ENCODE measurements around the gene POLG2.

POLG2 gene

DNA sequence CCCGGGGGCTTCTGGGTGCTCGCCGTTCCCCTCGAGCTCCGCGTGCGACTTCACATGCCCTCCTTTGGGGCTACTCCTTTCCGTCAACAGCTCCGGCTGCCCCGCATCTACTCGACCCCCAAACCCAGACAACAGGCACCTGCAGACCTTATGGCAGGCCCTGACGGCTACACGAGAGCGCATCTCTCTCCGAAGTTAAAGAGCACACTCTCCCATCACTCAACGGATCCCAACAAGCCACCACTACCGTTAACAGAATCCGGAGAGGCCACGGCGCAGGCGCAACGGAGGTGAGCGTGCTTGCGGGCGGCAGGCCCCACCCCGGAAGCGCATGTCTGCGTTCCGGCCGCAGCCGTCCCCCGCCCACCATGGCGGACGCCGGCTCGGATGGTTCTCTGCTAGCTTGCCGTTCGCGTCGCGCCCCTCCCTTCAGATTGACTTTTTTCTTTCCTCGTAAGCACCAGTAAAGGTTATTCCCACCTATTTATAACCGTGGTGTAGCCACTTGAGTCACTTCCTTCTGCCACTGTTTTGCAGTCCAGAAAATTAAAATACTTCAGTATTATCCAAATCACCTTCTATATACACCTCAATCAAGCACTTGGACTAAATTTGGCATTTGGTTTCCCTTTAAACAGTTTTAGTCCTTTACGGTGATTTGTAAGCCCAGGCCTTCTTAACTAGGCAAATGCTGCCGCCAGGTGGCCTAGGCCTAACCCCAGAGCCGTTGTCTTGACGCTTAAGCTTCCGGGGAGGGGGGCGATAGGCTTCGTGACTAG is at the start of gene POLG2:
Gene POLG2, minus strand, starts transcription at position 269 of the 779 bp plus-strand sequence. Its CDS starts 86 bp downstream, at position 183.
- Histone ChIP-seq H3K4me1 (ENCODE audit: insufficient read depth, poor library complexity, severe bottlenecking) (peaks cover 24% of the 10 kb centered on the region), H3K27ac (ENCODE audit: poor library complexity, severe bottlenecking) (peak within 1 kb of the TSS; percentile 86), H3K4me3 (ENCODE audit: severe bottlenecking) (peak within 1 kb of the TSS; percentile 62), H3K36me3 (ENCODE audit: low read depth) (peaks cover 74% of the 10 kb centered on the region), H3K27me3 (ENCODE audit: insufficient read depth, poor library complexity, severe bottlenecking) (no peaks in the 10 kb centered on the region), H3K9me3 (ENCODE audit: severe bottlenecking) (no peaks in the 10 kb centered on the region)
- DNase-seq (ENCODE audit: low spot score) (peak; percentile 95), ATAC-seq (ENCODE audit: low read depth) (peak; percentile 79)
- TF ChIP-seq, protein P1, sequence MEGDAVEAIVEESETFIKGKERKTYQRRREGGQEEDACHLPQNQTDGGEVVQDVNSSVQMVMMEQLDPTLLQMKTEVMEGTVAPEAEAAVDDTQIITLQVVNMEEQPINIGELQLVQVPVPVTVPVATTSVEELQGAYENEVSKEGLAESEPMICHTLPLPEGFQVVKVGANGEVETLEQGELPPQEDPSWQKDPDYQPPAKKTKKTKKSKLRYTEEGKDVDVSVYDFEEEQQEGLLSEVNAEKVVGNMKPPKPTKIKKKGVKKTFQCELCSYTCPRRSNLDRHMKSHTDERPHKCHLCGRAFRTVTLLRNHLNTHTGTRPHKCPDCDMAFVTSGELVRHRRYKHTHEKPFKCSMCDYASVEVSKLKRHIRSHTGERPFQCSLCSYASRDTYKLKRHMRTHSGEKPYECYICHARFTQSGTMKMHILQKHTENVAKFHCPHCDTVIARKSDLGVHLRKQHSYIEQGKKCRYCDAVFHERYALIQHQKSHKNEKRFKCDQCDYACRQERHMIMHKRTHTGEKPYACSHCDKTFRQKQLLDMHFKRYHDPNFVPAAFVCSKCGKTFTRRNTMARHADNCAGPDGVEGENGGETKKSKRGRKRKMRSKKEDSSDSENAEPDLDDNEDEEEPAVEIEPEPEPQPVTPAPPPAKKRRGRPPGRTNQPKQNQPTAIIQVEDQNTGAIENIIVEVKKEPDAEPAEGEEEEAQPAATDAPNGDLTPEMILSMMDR (IDR thresholded peaks at IDR 0.05; ENCODE audit: poor library complexity, severe bottlenecking): peak; percentile 62

DNA sequence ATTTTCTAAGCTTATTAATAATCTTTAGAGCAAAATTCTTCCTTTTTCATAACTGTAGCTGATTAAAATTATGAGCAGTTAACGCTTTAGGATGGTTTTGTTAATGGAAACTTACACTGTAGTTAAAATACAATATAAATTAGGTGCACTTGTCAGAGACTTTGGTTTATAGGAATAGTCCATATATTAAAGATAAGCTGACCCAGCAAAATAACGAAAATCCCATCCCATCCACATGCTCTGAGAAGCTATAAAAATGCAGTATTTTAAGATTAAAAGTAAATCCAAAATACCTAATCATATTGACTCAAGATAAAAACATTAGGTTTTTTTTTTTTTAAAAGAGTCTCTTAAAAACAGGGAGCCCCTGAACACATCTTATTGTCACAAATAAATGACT is 47.9 kb upstream of the POLG2 start:
- no peak for DNase-seq (ENCODE audit: low spot score)
- Histone ChIP-seq H3K27ac (ENCODE audit: poor library complexity, severe bottlenecking) (no peak overlapping the region), H3K9me3 (ENCODE audit: severe bottlenecking) (no peaks in the 10 kb centered on the region), H3K4me1 (ENCODE audit: insufficient read depth, poor library complexity, severe bottlenecking) (no peaks in the 10 kb centered on the region), H3K4me3 (ENCODE audit: severe bottlenecking) (no peak overlapping the region), H3K27me3 (ENCODE audit: insufficient read depth, poor library complexity, severe bottlenecking) (no peaks in the 10 kb centered on the region), H3K36me3 (ENCODE audit: low read depth) (peaks cover 84% of the 10 kb centered on the region)
- TF ChIP-seq, protein P1 (IDR thresholded peaks at IDR 0.05; ENCODE audit: poor library complexity, severe bottlenecking): no peak
- ATAC-seq (ENCODE audit: low read depth): no peak

DNA sequence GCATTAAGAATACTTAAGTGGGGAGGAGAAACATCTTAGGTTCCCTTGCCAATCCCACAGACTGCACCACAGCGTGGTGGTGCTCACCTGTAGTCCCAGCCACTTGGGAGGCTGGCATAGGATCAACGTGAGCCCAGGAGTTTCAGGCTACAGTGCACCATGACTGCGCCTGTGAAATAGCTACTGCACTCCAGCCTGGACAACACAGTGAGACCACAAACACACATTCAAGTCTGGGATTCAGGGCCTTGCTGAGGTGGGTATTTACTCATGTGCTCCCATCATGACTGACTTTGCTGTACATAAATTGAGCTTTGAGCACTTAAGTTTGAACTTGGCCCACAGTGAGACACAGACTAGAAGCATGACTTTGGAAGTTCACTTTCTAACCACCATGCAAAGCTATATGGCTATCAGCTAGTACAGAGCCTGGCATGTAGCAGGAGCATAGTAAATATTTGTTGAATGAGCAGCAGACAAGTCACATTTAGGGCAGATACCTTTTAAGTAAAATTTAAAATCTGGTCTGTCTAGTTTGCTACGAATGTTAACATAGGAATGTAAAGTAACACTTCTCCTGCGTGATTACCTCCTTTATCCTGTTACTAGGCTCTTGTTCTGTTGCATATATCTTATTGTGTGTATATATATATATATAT is 43.4 kb upstream of the POLG2 start:
- TF ChIP-seq, protein P1 (IDR thresholded peaks at IDR 0.05; ENCODE audit: poor library complexity, severe bottlenecking): no peak
- H3K27ac ChIP-seq (ENCODE audit: poor library complexity, severe bottlenecking): no peak overlapping the region
- no peaks in the 10 kb centered on the region for H3K27me3 ChIP-seq (ENCODE audit: insufficient read depth, poor library complexity, severe bottlenecking)
- H3K9me3 ChIP-seq (ENCODE audit: severe bottlenecking): no peaks in the 10 kb centered on the region
- no peaks in the 10 kb centered on the region for H3K4me1 ChIP-seq (ENCODE audit: insufficient read depth, poor library complexity, severe bottlenecking)
- DNase-seq (ENCODE audit: low spot score): no peak
- no peak overlapping the region for H3K4me3 ChIP-seq (ENCODE audit: severe bottlenecking)
- H3K36me3 ChIP-seq (ENCODE audit: low read depth): peaks cover 86% of the 10 kb centered on the region
- peak; percentile 13; the same call in 2 of the 3 replicates for ATAC-seq (ENCODE audit: low read depth)

- TF ChIP-seq, protein P1 (IDR thresholded peaks at IDR 0.05; ENCODE audit: poor library complexity, severe bottlenecking): no peak
- H3K4me1 ChIP-seq (ENCODE audit: insufficient read depth, poor library complexity, severe bottlenecking): no peaks in the 10 kb centered on the region
- H3K9me3 ChIP-seq (ENCODE audit: severe bottlenecking): no peaks in the 10 kb centered on the region
- H3K27me3 ChIP-seq (ENCODE audit: insufficient read depth, poor library complexity, severe bottlenecking): no peaks in the 10 kb centered on the region
- peaks cover 84% of the 10 kb centered on the region for H3K36me3 ChIP-seq (ENCODE audit: low read depth)
- no peak overlapping the region for H3K4me3 ChIP-seq (ENCODE audit: severe bottlenecking)
- ATAC-seq (ENCODE audit: low read depth) (0 out of 3 replicates have a peak, but pooled peaks have one; percentile 11), DNase-seq (ENCODE audit: low spot score) (no peak)
- no peak overlapping the region for H3K27ac ChIP-seq (ENCODE audit: poor library complexity, severe bottlenecking)
These were observed 41.8 kb upstream of the POLG2 start for GRCh38 chr17:64538508-64539130.
